Hepatocyte (in vitro differentiated cells): ENCODE measurements around the gene MLST8.

Experiments used
- CTCF ChIP-seq: fragments of 200-600 bp; sonication (generic); IDR thresholded peaks from 2 replicates; pipeline ENCODE4 v1.5.1; 2016; ENCODE audit warnings: antibody characterized with exemption, mild to moderate bottlenecking; ENCODE audit not compliant: poor library complexity
- EZH2 ChIP-seq: fragments of 200-600 bp; sonication (generic); IDR thresholded peaks from 2 replicates; pipeline ENCODE4 v1.6.1; 2016; ENCODE audit warnings: antibody characterized with exemption, mild to moderate bottlenecking, borderline replicate concordance
- EZH2phosphoT487 ChIP-seq: fragments of 200-600 bp; sonication (generic); IDR thresholded peaks from one replicate; pipeline ENCODE4 v1.6.1; 2018; ENCODE audit warnings: antibody characterized with exemption, mild to moderate bottlenecking, low read depth, moderate library complexity; ENCODE audit not compliant: unreplicated experiment, severe bottlenecking

- TF ChIP-seq EZH2phosphoT487 = no peak
- TF ChIP-seq CTCF = no peak
- no peak for TF ChIP-seq EZH2
These were observed 30.7 kb upstream of the MLST8 start for GRCh38 chr16:2174396-2175131.
